ENCODE results near the gene ERBIN. TPM values are rescaled to one million over a fixed set of nuclear protein-coding genes. Genes with fewer than 3 reads are reported as not detected.

ERBIN gene
- total and polyA plus RNA-seq, 2 experiments from 2014 or later: 32.9 to 117 TPM

- Histone ChIP-seq H3K9me2 (replicated peaks; ENCODE audit: insufficient read depth) (no peaks in the 10 kb centered on the region), H4K20me1 (ENCODE audit: insufficient read depth, poor library complexity, severe bottlenecking) (peaks cover 65% of the 10 kb centered on the region), H3K79me2 (peaks cover 97% of the 10 kb centered on the region), H3K4me3 (no peak overlapping the region), H3K36me3 (replicated peaks; ENCODE audit: insufficient read depth, low read depth) (no peaks in the 10 kb centered on the region), H3K4me2 (no peak overlapping the region), H2AFZ (no peak overlapping the region), H3K27me3 (no peaks in the 10 kb centered on the region), H3K4me1 (ENCODE audit: insufficient read depth) (peaks cover 7% of the 10 kb centered on the region), H3K9me3 (ENCODE audit: low read depth) (no peaks in the 10 kb centered on the region), H3K27ac (no peak overlapping the region)
- DNase-seq (ENCODE audit: low spot score): no peak
- TF ChIP-seq EZH2phosphoT487 (IDR thresholded peaks at IDR 0.05; ENCODE audit: low read depth, severe bottlenecking, unreplicated experiment) (no peak), CTCF (IDR thresholded peaks at IDR 0.05; ENCODE audit: poor library complexity) (no peak), EZH2 (IDR thresholded peaks at IDR 0.05; ENCODE audit: borderline replicate concordance) (no peak)
Observed at GRCh38 chr5:65961633-65962032, 35.3 kb downstream of the ERBIN start.

GRCh38 chr5:65967288-65968066, 41.1 kb downstream of the ERBIN start:
- no peak overlapping the region for H3K27ac ChIP-seq
- H3K4me3 ChIP-seq: no peak overlapping the region
- no peak for TF ChIP-seq EZH2phosphoT487 (IDR thresholded peaks at IDR 0.05; ENCODE audit: low read depth, severe bottlenecking, unreplicated experiment)
- TF ChIP-seq CTCF (IDR thresholded peaks at IDR 0.05; ENCODE audit: poor library complexity): no peak
- TF ChIP-seq EZH2 (IDR thresholded peaks at IDR 0.05; ENCODE audit: borderline replicate concordance): no peak
- WGBS (ENCODE audit: low lambda C conversion rate, missing lambda C conversion rate): 96% methylated on average over 7 of the region's 7 CpGs
- H3K4me2 ChIP-seq: no peak overlapping the region
- no peak for DNase-seq (ENCODE audit: low spot score)
- H3K4me1 ChIP-seq (ENCODE audit: insufficient read depth): peaks cover 4% of the 10 kb centered on the region
- H4K20me1 ChIP-seq (ENCODE audit: insufficient read depth, poor library complexity, severe bottlenecking): peaks cover 90% of the 10 kb centered on the region
- H3K36me3 ChIP-seq (replicated peaks; ENCODE audit: insufficient read depth, low read depth): no peaks in the 10 kb centered on the region
- H3K79me2 ChIP-seq: peaks cover 100% of the 10 kb centered on the region
- no peaks in the 10 kb centered on the region for H3K9me3 ChIP-seq (ENCODE audit: low read depth)
- no peaks in the 10 kb centered on the region for H3K27me3 ChIP-seq
- H2AFZ ChIP-seq: no peak overlapping the region
- H3K9me2 ChIP-seq (replicated peaks; ENCODE audit: insufficient read depth): no peaks in the 10 kb centered on the region

- Histone ChIP-seq H3K9me2 (replicated peaks; ENCODE audit: insufficient read depth) (no peaks in the 10 kb centered on the region), H3K27me3 (no peaks in the 10 kb centered on the region), H3K79me2 (peaks cover 100% of the 10 kb centered on the region), H3K4me3 (no peak overlapping the region), H3K36me3 (replicated peaks; ENCODE audit: insufficient read depth, low read depth) (no peaks in the 10 kb centered on the region), H2AFZ (no peak overlapping the region), H3K9me3 (ENCODE audit: low read depth) (no peaks in the 10 kb centered on the region), H3K4me2 (no peak overlapping the region), H3K27ac (no peak overlapping the region), H4K20me1 (ENCODE audit: insufficient read depth, poor library complexity, severe bottlenecking) (peaks cover 93% of the 10 kb centered on the region), H3K4me1 (ENCODE audit: insufficient read depth) (peaks cover 4% of the 10 kb centered on the region)
- no peak for DNase-seq (ENCODE audit: low spot score)
- TF ChIP-seq EZH2phosphoT487 (IDR thresholded peaks at IDR 0.05; ENCODE audit: low read depth, severe bottlenecking, unreplicated experiment): no peak
- WGBS (ENCODE audit: low lambda C conversion rate, missing lambda C conversion rate): 85% methylated on average over 2 of the region's 2 CpGs
Observed at GRCh38 chr5:65969539-65970393, 43.4 kb downstream of the ERBIN start.

Data from hepatocyte (in vitro differentiated cells).